Right kidney (tissue), 9 donors: Measurements from ENCODE around the gene OR12D2.
"Not testable (repeated sequence)": the region's sequence is repeated elsewhere in the genome, so short reads cannot be mapped to it uniquely, and the experiment has no call there.

Experiments used
- DNase-seq: peaks from one replicate; pipeline ENCODE4 v3.0.0-alpha.2; 2016
- long read RNA-seq, 8 donors: transcript quantifications; one replicate each; lab custom pipeline, GENCODE V29; 2026

The OR12D2 gene
- long read RNA-seq, donor 1: 0 reads
- long read RNA-seq, donor 2: 0 reads
- long read RNA-seq, donor 3: 0 reads
- long read RNA-seq, donor 4: 0 reads
- long read RNA-seq, donor 5: 0 reads
- long read RNA-seq, donor 6: 0 reads
- long read RNA-seq, donor 7: 0 reads
- long read RNA-seq, donor 8: 0 reads

GRCh38 chr6:29395331-29395730, at the start of gene OR12D2:
OR12D2 (plus strand) TSS chr6:29395631; CDS start chr6:29396700, 1,069 bp downstream.
- no peak for DNase-seq

DNA sequence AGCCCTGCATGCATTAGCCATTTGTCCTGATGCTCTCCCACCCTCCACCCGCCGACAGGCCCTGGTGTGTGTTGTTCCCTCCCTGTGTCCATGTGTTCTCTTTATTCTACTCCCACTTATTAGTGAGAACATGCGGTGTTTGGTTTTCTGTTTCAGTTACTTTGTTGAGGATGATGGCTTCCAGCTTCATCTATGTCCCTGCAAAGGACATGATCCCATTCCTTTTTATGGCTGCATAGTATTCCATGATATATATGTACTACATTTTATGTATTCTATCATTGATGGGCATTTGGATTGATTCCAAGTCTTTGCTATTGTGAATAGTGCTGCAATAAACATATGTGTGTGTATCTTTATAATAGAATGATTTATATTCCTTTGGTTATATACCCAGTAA, 46.1 kb upstream of the OR12D2 start:
- DNase-seq: not testable (repeated sequence)

- DNase-seq: no peak
Measured at GRCh38 chr6:29354980-29355379, 40.5 kb upstream of the OR12D2 start.

GRCh38 chr6:29355603-29356002, 39.8 kb upstream of the OR12D2 start:
- DNase-seq: no peak

- DNase-seq: no peak
Measured at GRCh38 chr6:29368765-29369164, 26.7 kb upstream of the OR12D2 start, which contains the start of gene OR5V1. OR5V1 (minus strand) TSS chr6:29368865; CDS start chr6:29356195, 12,670 bp downstream.

- no peak for DNase-seq
Measured at GRCh38 chr6:29375191-29375590, 20.2 kb upstream of the OR12D2 start, which contains the start of gene OR12D3. OR12D3 (minus strand) TSS chr6:29375291; CDS start chr6:29375287, 4 bp downstream.

GRCh38 chr6:29376003-29376402, 19.4 kb upstream of the OR12D2 start:
- DNase-seq: no peak

GRCh38 chr6:29388533-29388932, 6.9 kb upstream of the OR12D2 start:
- DNase-seq: no peak

DNA sequence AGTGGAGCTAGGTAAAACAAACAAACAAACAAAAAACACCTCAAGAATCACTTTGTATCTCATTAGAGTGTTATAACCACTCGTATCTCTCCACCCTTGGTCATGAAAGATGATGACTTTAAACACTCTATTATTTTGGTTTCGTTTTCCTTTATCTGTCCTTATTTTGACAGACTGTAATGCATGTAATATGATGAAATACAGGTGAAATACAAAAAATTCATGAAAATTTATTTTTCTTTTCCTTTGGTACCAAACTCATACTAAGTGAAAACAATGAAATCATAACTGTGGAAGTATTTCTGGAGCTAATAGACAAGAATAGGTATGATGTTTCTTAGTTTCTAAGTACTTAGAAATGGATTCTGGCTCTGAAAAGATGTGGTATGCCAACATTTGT, 4.1 kb downstream of the OR12D2 start:
- no peak for DNase-seq

GRCh38 chr6:29403801-29404200, 8.4 kb downstream of the OR12D2 start:
- DNase-seq: no peak

DNA sequence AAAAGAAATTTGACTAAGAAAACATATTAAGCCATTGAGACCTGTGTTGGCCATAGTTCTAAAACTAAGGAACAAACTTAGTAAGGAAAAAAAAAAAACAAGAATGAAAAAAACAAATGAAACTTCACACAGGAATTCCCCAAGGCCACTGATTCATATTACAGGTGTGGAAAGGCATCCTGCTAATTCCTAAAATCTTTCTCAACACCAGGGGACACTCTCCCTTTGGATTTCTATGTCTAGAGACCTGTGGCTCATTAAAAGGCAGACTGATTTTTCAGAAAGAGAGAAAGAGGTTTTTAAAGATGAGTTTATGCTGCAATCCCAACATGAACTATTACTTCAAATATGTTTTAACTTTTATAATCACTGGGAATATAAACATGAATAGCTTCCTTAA, 19.2 kb downstream of the OR12D2 start, which contains the start of gene OR12D1:
TSS of gene OR12D1 (plus strand) at position 341 of the 400 bp plus-strand sequence.
- DNase-seq: no peak

DNA sequence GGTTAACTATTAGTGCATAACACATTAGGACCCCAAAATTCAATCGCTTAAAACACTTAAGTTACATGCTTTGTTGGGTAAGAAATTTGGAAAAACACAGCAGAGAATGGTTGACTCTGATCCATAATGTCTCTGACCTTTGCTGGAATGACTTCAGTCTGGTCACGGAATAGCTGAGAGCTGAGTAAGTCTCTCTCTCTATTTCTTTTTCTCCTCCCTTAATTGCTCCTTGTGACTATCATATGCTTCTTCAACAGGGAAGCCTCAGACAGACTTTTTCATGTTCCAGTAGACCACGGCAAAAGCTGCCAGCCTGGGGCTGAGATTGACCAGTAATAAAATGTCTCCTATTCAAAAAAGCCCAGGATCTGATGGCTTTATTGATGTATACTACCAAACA, 24.1 kb downstream of the OR12D2 start:
- no peak for DNase-seq

DNA sequence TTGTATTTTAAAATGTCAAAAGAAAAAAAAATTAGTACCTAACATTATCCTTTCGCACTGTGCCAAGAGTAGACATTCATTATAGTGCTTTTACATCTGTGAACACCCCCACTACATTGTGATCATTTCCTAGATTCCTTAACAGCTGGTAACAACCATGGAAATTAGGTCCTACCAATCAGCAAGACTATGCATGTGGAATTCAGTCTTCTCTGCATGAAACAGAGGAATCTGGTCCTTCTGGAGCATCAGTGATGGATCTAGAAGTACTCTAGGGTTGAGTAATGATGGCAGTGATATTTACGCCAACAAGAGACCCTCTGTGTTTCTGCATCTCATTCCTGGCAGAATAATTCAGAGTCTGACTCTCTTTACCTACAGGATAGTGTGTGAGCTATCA, 28.7 kb downstream of the OR12D2 start:
- no peak for DNase-seq

- DNase-seq: no peak
Measured at GRCh38 chr6:29424575-29424974, 29.1 kb downstream of the OR12D2 start.

DNA sequence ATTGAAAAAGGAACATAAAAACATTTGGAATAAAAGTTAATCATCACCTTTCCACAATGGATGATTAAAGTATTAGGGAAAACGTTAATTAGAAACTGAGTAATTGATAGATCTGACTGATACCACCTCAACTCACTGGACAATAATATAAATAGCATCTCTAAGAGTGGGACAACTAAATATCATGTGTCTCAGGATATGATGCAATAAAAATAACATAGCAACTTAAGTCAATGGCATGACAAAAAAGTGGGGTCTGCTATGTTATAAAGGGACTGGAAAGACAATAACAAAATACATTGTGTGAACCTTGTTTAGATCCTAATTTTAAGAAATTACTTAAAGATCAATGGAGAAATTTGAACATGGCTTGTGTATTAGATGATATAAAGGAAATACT, 29.6 kb downstream of the OR12D2 start:
- no peak for DNase-seq

- DNase-seq: no peak
Measured at GRCh38 chr6:29426654-29427053, 31.2 kb downstream of the OR12D2 start.

DNA sequence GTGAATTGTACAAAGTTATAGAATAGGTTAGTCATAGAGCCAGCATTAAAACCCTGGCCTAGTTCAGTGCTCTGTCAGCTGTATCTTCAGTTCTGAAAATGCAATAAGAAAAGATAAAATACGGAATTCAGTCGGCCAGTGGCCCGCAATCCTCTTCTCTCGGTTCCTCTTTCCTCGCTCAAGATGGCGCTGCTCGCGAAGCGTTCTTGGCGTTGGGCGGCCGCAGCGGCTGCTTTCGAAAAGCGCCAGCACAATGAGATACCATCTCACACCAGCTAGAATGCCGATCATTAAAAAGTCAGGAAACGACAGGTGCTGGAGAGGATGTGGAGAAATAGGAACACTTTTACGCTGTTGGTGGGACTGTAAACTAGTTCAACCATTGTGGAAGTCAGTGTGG, 41.3 kb downstream of the OR12D2 start:
- DNase-seq: not testable (repeated sequence)

GRCh38 chr6:29439006-29439405, 43.6 kb downstream of the OR12D2 start, which contains the start of gene OR10C1:
OR10C1 (plus strand) TSS chr6:29439306; CDS start chr6:29440016, 710 bp downstream.
- DNase-seq: no peak

DNA sequence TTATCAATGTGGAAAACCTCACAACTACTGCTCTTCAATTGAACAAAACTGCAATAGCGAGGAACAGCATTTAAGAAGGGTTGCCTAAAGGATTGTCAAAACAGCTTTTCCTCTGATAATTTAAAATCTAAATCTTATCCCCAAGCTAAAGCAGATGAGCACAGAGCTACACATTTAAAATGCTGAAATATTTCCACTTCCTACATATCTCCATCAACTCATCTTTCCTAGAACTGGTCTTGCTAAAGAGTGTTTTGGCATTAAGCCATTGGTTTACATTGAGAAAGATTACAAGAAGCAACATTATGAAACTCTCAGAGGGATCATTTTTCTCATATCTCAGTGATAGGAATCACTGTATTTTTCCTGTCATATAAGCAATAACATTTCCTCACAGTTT, 47.3 kb downstream of the OR12D2 start:
- no peak for DNase-seq

- DNase-seq: not testable (repeated sequence)
Measured at GRCh38 chr6:29444031-29444430, 48.6 kb downstream of the OR12D2 start.
